OCI-M2 (cell line): Measurements from ENCODE around the gene IQSEC2.

ENCODE experiments used
- DNase-seq: peaks from one replicate; lab custom pipeline; 2025; ENCODE audit not compliant: unreplicated experiment; lab: John Stamatoyannopoulos, UW

Gene IQSEC2

DNA sequence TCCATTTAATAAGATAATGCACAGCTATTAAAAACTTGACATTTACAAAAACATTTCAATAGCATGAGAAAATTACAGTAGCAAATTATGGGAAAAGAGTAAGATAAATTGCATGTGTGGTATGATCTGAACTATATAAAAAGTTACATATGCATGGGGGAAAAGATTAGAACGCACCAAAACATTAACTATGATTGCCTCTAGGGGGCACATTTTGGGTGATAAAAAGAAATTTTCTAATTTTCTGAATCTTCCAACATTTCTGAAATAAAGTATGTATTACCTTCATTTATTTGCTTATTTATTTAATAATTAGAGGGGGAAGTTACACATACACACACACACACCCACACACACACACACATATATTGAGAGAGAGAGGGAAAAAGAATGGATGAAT, 36.8 kb downstream of the IQSEC2 start:
- no peak for DNase-seq

- DNase-seq = no peak
Observed at GRCh38 chrX:53242310-53242709, 39.1 kb downstream of the IQSEC2 start.

DNA sequence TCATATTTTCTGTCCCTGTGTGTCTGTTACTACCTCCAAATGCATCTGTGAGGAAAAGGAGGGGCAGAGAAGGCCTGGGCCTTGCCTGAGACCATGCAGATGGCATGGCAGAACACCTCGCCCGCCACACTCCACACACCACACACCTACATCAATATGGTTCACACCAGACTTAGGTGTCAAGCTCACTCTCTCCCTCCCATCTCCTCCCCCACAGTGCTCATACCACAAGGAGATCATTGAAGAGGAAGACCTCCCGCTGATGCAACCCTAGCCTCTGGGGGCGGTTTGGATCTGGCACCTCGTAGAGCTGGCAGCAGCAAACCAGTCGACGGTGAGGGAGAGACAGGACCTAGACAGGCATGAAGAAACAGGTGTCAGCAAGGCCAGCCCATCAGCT, 39.8 kb downstream of the IQSEC2 start:
- no peak for DNase-seq

DNA sequence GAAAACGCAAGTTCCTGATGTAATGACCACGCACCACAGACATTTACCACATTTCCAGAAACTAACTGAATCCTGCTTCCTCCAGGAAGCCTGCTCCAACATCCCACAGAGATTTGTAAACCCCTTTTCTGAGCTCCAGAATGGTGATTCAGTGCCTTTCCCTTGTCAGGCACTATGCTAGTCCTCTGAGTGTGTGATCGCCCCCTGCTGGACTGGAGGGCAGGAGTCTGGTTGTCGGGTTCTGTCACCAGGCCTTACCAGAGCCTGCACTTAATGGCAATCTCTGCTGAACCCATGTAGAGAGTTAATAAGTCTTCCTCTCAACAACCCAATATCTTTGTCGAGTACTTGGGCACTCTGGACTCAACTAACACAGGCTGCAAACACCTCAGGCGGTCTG, 41.9 kb downstream of the IQSEC2 start:
- no peak for DNase-seq

GRCh38 chrX:53237056-53237455, 44.3 kb downstream of the IQSEC2 start:
- DNase-seq = no peak

GRCh38 chrX:53236025-53236679, 45.2 kb downstream of the IQSEC2 start:
- DNase-seq = no peak

DNA sequence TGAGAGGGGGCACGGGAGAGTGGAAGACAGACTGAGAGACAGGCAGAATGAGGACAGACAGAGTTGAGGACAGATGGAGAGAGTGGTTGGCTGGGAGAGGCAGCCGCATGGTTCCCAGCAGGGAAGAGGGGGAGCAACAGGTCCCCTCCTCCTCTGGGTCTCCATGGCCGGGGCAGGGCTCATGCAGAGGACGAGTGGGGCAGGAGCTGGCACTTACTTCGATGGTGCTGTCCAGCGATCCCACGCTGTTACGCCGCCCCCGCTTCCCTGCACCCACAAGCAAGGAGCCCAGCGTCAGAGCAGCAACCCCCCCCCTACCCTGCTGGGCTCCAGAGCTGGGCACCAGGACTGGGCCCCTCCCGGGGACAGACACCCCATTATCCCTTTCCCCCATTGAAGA, 45.8 kb downstream of the IQSEC2 start:
- DNase-seq = no peak

- DNase-seq = no peak
Observed at GRCh38 chrX:53234484-53234883, 46.9 kb downstream of the IQSEC2 start.

DNA sequence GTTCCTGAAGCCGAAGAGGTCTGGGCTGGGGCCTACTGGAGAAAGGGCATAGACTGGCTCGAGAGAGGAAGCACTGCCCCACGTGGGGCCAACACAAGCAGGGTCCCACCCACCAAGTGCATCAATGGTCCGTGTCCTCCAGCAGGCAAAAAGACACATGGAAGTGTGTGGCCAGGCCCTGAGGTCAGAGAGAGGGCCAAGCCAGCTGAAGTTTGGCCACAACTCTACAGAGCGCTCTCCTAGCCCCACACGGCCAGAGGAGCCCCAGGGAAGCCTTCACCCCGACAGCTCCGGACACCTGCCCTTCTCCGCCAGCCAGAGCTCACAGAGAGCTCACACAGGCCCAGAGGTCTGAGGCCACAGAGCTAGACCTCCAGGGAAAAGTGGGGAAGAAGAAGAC, 47.8 kb downstream of the IQSEC2 start:
- no peak for DNase-seq

- no peak for DNase-seq
Observed at GRCh38 chrX:53230116-53230515, 51.3 kb downstream of the IQSEC2 start.

DNA sequence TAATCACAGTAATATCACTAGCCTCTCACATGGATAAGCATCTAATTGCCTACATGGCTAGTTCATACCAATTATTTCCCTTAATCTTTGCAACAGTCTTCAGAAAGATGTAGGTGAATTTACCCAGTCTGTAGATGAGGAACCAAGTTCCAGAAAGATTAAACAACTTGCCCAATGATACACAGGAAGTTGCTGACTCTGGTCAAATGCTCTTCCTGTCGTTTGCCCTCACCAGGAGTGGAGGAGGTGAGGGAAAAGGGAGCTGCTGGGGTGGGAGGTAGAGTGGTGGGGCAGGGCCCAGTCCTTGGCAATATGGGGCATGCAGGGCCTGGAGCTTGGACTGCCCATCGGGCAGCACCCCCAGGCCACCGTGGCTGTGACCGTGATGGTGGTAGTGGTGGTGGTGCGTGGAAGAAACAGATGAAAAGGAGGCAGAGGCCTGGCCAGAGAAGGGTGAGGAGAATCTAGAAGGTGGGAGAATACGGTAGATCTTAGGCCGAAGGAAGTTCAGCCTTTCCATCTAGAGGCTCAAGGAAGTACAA, 54.1 kb downstream of the IQSEC2 start:
- no peak for DNase-seq

DNA sequence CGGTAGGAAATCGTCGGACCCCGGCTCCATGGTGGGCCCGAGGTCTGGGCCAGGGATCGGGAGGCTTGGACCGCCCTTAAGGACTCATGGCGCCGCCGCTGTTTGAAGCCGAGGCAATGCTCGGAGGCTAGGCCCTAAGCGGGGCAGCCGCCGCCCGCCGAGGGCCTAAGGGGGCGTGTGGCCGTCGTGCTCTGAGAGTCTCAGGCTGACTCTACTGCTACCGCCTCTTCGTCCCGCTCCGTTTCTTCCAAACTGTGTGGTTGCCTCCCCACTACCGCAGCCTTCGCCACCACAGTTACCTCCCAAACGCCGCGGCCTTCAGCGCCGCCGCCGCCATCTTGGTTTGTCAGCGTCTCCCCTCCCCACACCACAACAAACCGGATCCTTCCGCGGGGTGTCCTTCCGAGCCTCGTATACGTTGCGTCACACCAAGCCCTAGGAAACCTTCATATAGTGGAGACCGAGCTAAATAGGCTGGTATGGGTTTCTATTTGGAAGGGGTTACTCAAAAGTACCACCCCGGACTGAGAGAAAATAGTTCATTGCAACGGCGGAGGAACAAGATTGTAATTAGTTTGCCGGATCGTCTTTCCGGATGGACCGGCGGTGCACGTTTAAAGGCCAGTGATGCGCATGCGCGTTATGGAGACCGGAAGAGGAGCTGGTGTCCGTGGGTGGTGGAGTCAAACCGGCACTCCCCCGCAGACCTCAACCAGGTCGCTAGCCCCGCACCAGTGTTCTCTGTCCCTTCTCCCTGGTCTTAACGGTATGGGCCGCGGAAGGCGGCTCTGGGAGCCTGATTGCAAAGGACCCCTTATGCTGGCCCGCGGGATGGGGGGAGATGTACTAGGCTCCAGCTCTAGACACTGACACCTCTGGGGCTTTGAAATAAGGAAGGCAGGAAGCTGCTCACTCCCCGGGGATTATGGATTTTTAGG, 56.3 kb downstream of the IQSEC2 start, which contains the start of gene KDM5C:
KDM5C (minus strand) TSS at position 348 of the 938 bp plus-strand sequence; CDS start at position 30, 318 bp downstream.
- peak; percentile 54 for DNase-seq

- DNase-seq = no peak
Observed at GRCh38 chrX:53223955-53224859, 57.2 kb downstream of the IQSEC2 start.

- no peak for DNase-seq
Observed at GRCh38 chrX:53223068-53223693, 58.2 kb downstream of the IQSEC2 start.
